ENCODE results near the gene HYKK.

DNA sequence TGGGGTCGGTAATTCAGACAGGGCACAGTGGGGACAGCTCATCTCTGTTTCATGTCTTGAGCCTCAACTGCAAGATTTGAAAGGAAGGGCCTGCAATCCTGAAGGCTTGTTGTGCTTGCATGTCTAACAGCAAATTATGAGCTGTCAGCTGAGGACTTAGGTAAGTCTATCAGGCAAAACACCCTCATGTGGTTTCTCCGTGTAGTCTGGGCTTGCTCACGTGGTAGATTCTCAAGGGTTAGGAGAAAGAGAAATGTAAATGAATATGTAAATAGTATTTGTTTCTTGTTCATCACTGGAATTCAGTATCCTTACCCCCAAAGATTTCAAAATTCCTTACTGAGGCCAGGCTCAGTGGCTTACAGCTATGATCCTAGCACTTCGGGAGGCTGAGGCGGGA is 30.1 kb upstream of the HYKK start:
- TF ChIP-seq, protein P1, sequence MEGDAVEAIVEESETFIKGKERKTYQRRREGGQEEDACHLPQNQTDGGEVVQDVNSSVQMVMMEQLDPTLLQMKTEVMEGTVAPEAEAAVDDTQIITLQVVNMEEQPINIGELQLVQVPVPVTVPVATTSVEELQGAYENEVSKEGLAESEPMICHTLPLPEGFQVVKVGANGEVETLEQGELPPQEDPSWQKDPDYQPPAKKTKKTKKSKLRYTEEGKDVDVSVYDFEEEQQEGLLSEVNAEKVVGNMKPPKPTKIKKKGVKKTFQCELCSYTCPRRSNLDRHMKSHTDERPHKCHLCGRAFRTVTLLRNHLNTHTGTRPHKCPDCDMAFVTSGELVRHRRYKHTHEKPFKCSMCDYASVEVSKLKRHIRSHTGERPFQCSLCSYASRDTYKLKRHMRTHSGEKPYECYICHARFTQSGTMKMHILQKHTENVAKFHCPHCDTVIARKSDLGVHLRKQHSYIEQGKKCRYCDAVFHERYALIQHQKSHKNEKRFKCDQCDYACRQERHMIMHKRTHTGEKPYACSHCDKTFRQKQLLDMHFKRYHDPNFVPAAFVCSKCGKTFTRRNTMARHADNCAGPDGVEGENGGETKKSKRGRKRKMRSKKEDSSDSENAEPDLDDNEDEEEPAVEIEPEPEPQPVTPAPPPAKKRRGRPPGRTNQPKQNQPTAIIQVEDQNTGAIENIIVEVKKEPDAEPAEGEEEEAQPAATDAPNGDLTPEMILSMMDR (IDR thresholded peaks at IDR 0.05), result no peak
- TF ChIP-seq EZH2 (IDR thresholded peaks at IDR 0.05; ENCODE audit: borderline replicate concordance, insufficient read depth, low read depth, low read length, poor library complexity, severe bottlenecking), result no peak
